HEK293 (cell line): ENCODE data around the gene ZNF764.

ENCODE experiments used
- HIC1 ChIP-seq: fragments of 450-650 bp; formaldehyde crosslinking; IDR thresholded peaks from 2 replicates; pipeline ENCODE4 v1.5.1; 2016; ENCODE audit warnings: missing biosample characterization, missing genetic modification characterization
- MYNN ChIP-seq: fragments of 450-650 bp; formaldehyde crosslinking; IDR thresholded peaks from 2 replicates; pipeline ENCODE4 v1.5.1; 2016; ENCODE audit warnings: missing biosample characterization, missing genetic modification characterization, borderline replicate concordance
- PRDM4 ChIP-seq: fragments of 450-650 bp; formaldehyde crosslinking; IDR thresholded peaks from 2 replicates; pipeline ENCODE4 v1.5.1; 2017; ENCODE audit warnings: missing biosample characterization, missing genetic modification characterization
- SP2 ChIP-seq: fragments of 450-650 bp; formaldehyde crosslinking; IDR thresholded peaks from 2 replicates; pipeline ENCODE4 v1.5.1; 2016; ENCODE audit warnings: missing biosample characterization, missing genetic modification characterization
- SP3 ChIP-seq: fragments of 450-650 bp; formaldehyde crosslinking; IDR thresholded peaks from 2 replicates; pipeline ENCODE4 v1.5.1; 2016; ENCODE audit warnings: missing biosample characterization, missing genetic modification characterization
- YY2 ChIP-seq: fragments of 450-650 bp; formaldehyde crosslinking; IDR thresholded peaks from 2 replicates; pipeline ENCODE4 v1.5.1; 2016; ENCODE audit warnings: missing biosample characterization, missing genetic modification characterization
- ZBTB1 ChIP-seq: fragments of 450-650 bp; formaldehyde crosslinking; IDR thresholded peaks from 2 replicates; pipeline ENCODE4 v1.5.1; 2016; ENCODE audit warnings: missing biosample characterization, missing genetic modification characterization
- ZBTB11 ChIP-seq: fragments of 450-650 bp; formaldehyde crosslinking; conservative IDR thresholded peaks from 2 replicates; pipeline ENCODE4 v1.5.1; 2016; ENCODE audit warnings: low read depth, missing biosample characterization, missing genetic modification characterization
- ZBTB17 ChIP-seq: fragments of 450-650 bp; formaldehyde crosslinking; IDR thresholded peaks from 2 replicates; pipeline ENCODE4 v1.5.1; 2016; ENCODE audit warnings: missing biosample characterization, missing genetic modification characterization
- ZBTB20 ChIP-seq: fragments of 450-650 bp; formaldehyde crosslinking; IDR thresholded peaks from 2 replicates; pipeline ENCODE4 v1.5.1; 2016; ENCODE audit warnings: missing biosample characterization, missing genetic modification characterization
- ZFP3 ChIP-seq: fragments of 450-650 bp; formaldehyde crosslinking; IDR thresholded peaks from 2 replicates; pipeline ENCODE4 v1.5.1; 2016; ENCODE audit warnings: low read depth, missing biosample characterization, missing genetic modification characterization
- ZNF121 ChIP-seq: fragments of 450-650 bp; formaldehyde crosslinking; IDR thresholded peaks from 2 replicates; pipeline ENCODE4 v1.5.1; 2016; ENCODE audit warnings: missing biosample characterization, missing genetic modification characterization
- ZNF146 ChIP-seq: fragments of 450-650 bp; formaldehyde crosslinking; IDR thresholded peaks from 2 replicates; pipeline ENCODE4 v1.5.1; 2016; ENCODE audit warnings: missing biosample characterization, missing genetic modification characterization
- ZNF174 ChIP-seq: fragments of 450-650 bp; formaldehyde crosslinking; IDR thresholded peaks from 2 replicates; pipeline ENCODE4 v1.5.0; 2017; ENCODE audit warnings: missing biosample characterization, mild to moderate bottlenecking, missing genetic modification characterization
- ZNF221 ChIP-seq: fragments of 450-650 bp; formaldehyde crosslinking; IDR thresholded peaks from 2 replicates; pipeline ENCODE4 v1.5.1; 2017; ENCODE audit warnings: missing biosample characterization, missing genetic modification characterization, borderline replicate concordance
- ZNF280D ChIP-seq: fragments of 450-650 bp; formaldehyde crosslinking; IDR thresholded peaks from 2 replicates; pipeline ENCODE4 v1.5.1; 2016; ENCODE audit warnings: missing biosample characterization, missing genetic modification characterization
- ZNF292 ChIP-seq: fragments of 450-650 bp; formaldehyde crosslinking; IDR thresholded peaks from 2 replicates; pipeline ENCODE4 v1.5.1; 2016; ENCODE audit warnings: low read depth, missing biosample characterization, missing genetic modification characterization, borderline replicate concordance
- ZNF354C ChIP-seq: fragments of 450-650 bp; formaldehyde crosslinking; IDR thresholded peaks from 2 replicates; pipeline ENCODE4 v1.5.1; 2016; ENCODE audit warnings: missing biosample characterization, missing genetic modification characterization, low read depth, borderline replicate concordance
- ZNF473 ChIP-seq: fragments of 450-650 bp; formaldehyde crosslinking; IDR thresholded peaks from 2 replicates; pipeline ENCODE4 v1.5.1; 2017; ENCODE audit warnings: missing biosample characterization, missing genetic modification characterization
- ZNF48 ChIP-seq: fragments of 450-650 bp; formaldehyde crosslinking; IDR thresholded peaks from 2 replicates; pipeline ENCODE4 v1.5.1; 2016; ENCODE audit warnings: missing biosample characterization, missing genetic modification characterization
- ZNF558 ChIP-seq: fragments of 450-650 bp; formaldehyde crosslinking; IDR thresholded peaks from 2 replicates; pipeline ENCODE4 v1.5.1; 2016; ENCODE audit warnings: missing biosample characterization, missing genetic modification characterization
- ZNF600 ChIP-seq: fragments of 450-650 bp; formaldehyde crosslinking; IDR thresholded peaks from 2 replicates; pipeline ENCODE4 v1.5.1; 2016; ENCODE audit warnings: missing biosample characterization, missing genetic modification characterization
- ZNF660 ChIP-seq: fragments of 450-650 bp; IDR thresholded peaks from 2 replicates; pipeline ENCODE4 v1.5.1; 2018; ENCODE audit warnings: missing biosample characterization, mild to moderate bottlenecking, missing genetic modification characterization
- ZNF701 ChIP-seq: fragments of 450-650 bp; formaldehyde crosslinking; IDR thresholded peaks from 2 replicates; pipeline ENCODE4 v1.5.1; 2016; ENCODE audit warnings: missing biosample characterization, missing genetic modification characterization
- ZNF707 ChIP-seq: fragments of 450-650 bp; formaldehyde crosslinking; IDR thresholded peaks from 2 replicates; pipeline ENCODE4 v1.5.1; 2016; ENCODE audit warnings: missing biosample characterization, missing genetic modification characterization
- ZNF76 ChIP-seq: fragments of 450-650 bp; formaldehyde crosslinking; IDR thresholded peaks from 2 replicates; pipeline ENCODE4; 2016; ENCODE audit warnings: low read depth, missing biosample characterization, missing genetic modification characterization, borderline replicate concordance
- ZNF768 ChIP-seq: fragments of 450-650 bp; formaldehyde crosslinking; IDR thresholded peaks from 2 replicates; pipeline ENCODE4 v1.5.1; 2018; ENCODE audit warnings: missing biosample characterization, mild to moderate bottlenecking, missing genetic modification characterization
- ZNF837 ChIP-seq: fragments of 450-650 bp; formaldehyde crosslinking; IDR thresholded peaks from 2 replicates; pipeline ENCODE4 v1.5.1; 2016; ENCODE audit warnings: missing biosample characterization, missing genetic modification characterization
- ZNF843 ChIP-seq: fragments of 450-650 bp; formaldehyde crosslinking; IDR thresholded peaks from 2 replicates; pipeline ENCODE4 v1.5.1; 2016; ENCODE audit warnings: missing biosample characterization, missing genetic modification characterization

The ZNF764 gene

GRCh38 chr16:30526137-30526822 is 31.9 kb downstream of the ZNF764 start, which contains the start of gene ZNF768 (continued):
- no peak for TF ChIP-seq PRDM4 (tag by site-specific recombination)
- TF ChIP-seq ZNF280D = no peak
- no peak for TF ChIP-seq ZNF768 (tag by site-specific recombination)
- TF ChIP-seq ZNF660 (tag by site-specific recombination) = no peak
- 0 out of 2 replicates have a peak, but pooled peaks have one; percentile 22 for TF ChIP-seq ZBTB1 (tag by site-specific recombination)
- no peak for TF ChIP-seq ZNF701 (tag by site-specific recombination)
- no peak for TF ChIP-seq ZNF354C (tag by site-specific recombination)
- peak; percentile 23; the same call in 1 of the 2 replicates for TF ChIP-seq ZNF76
- no peak for TF ChIP-seq ZNF146 (tag by site-specific recombination)
- TF ChIP-seq ZNF600 (tag by site-specific recombination) = no peak
- peak; percentile 16; the same call in 1 of the 2 replicates for TF ChIP-seq ZBTB17 (tag by site-specific recombination)
- no peak for TF ChIP-seq ZNF121
- TF ChIP-seq ZNF48 (tag by site-specific recombination) = no peak
- TF ChIP-seq ZNF221 = no peak
- TF ChIP-seq ZFP3 (tag by site-specific recombination) = no peak
- TF ChIP-seq ZNF837 (tag by site-specific recombination) = no peak
- TF ChIP-seq ZNF843 (tag by site-specific recombination) = 0 out of 2 replicates have a peak, but pooled peaks have one; percentile 32
- TF ChIP-seq SP3 (tag by site-specific recombination) = peak; percentile 46; the same call in 1 of the 2 replicates
- TF ChIP-seq ZNF707 (tag by site-specific recombination) = no peak
- TF ChIP-seq ZNF292 (tag by site-specific recombination) = no peak
- TF ChIP-seq ZBTB20 (tag by site-specific recombination) = peak; percentile 45; the same call in 1 of the 2 replicates
- no peak for TF ChIP-seq ZNF558
- TF ChIP-seq HIC1 (tag by site-specific recombination) = no peak
- TF ChIP-seq ZNF473 (tag by site-specific recombination) = no peak
- peak; percentile 33 for TF ChIP-seq SP2 (tag by site-specific recombination)
- no peak; the same call in 1 of the 2 replicates for TF ChIP-seq ZBTB11
- no peak for TF ChIP-seq YY2 (tag by site-specific recombination)
- no peak for TF ChIP-seq MYNN (tag by site-specific recombination)
- TF ChIP-seq ZNF174 (tag by site-specific recombination) = no peak
